ENCODE results near the gene MIA3. TPM values are rescaled to one million over a fixed set of nuclear protein-coding genes. Genes with fewer than 3 reads are reported as not detected.

The MIA3 gene
- total and polyA plus RNA-seq, 9 of the 15 experiments (the other 6 are each of a cell fraction or from before 2014, with no cell fraction given) = 21.6 to 89.4 (median 40.8) TPM

- peak; percentile 72 for TF ChIP-seq MYC (IDR thresholded peaks at IDR 0.05; ENCODE audit: low read depth, low read length)
- TF ChIP-seq MYC (CRISPR knock-in tag; IDR thresholded peaks at IDR 0.05; ENCODE audit: borderline replicate concordance, low read depth) = no peak
- TF ChIP-seq ATF1 (CRISPR knock-in tag; IDR thresholded peaks at IDR 0.05) = no peak
- peak; percentile 55 for TF ChIP-seq ATF1 (tag; IDR thresholded peaks at IDR 0.05)
- TF ChIP-seq CHD1 (IDR thresholded peaks at IDR 0.05; ENCODE audit: low read length) = peak; percentile 40
- peak; percentile 36; the same call in 1 of the 2 replicates for TF ChIP-seq ZBTB17 (CRISPR knock-in tag; IDR thresholded peaks at IDR 0.05)
- 0 out of 2 replicates have a peak, but pooled peaks have one; percentile 6 for TF ChIP-seq STAG1 (CRISPR knock-in tag; IDR thresholded peaks at IDR 0.05; ENCODE audit: borderline replicate concordance)
- TF ChIP-seq E2F6 (IDR thresholded peaks at IDR 0.05; ENCODE audit: borderline replicate concordance in 1 of 2, extremely low read depth in 1 of 2, insufficient read depth in 1 of 2, insufficient read length in 1 of 2, low read depth in 1 of 2, low read length in 1 of 2, poor library complexity in 1 of 2, severe bottlenecking in 1 of 2) = no peak
- 0 out of 2 replicates have a peak, but pooled peaks have one; percentile 49 for TF ChIP-seq ILF3 (IDR thresholded peaks at IDR 0.05; ENCODE audit: borderline replicate concordance)
- no peak for TF ChIP-seq ETV6 (IDR thresholded peaks at IDR 0.05; ENCODE audit: borderline replicate concordance in 1 of 2, low read depth in 2 of 2, low read length in 1 of 2)
- TF ChIP-seq ETV6 (CRISPR knock-in tag; IDR thresholded peaks at IDR 0.05; ENCODE audit: borderline replicate concordance) = 0 out of 2 replicates have a peak, but pooled peaks have one; percentile 20
- 0 out of 2 replicates have a peak, but pooled peaks have one; percentile 53 for TF ChIP-seq ZNF76 (CRISPR knock-in tag; IDR thresholded peaks at IDR 0.05; ENCODE audit: borderline replicate concordance)
- peak; percentile 87 for TF ChIP-seq POLR2AphosphoS5 (IDR thresholded peaks at IDR 0.05; ENCODE audit: control insufficient read depth, insufficient read depth, low read depth, low read length)
- peak; percentile 72 for TF ChIP-seq ZBTB7A (IDR thresholded peaks at IDR 0.05; ENCODE audit: borderline replicate concordance, control insufficient read depth, low read depth, low read length)
- TF ChIP-seq THAP12 (CRISPR knock-in tag; IDR thresholded peaks at IDR 0.05) = peak; percentile 80
- 0 out of 2 replicates have a peak, but pooled peaks have one; percentile 16 for TF ChIP-seq NR3C1 (CRISPR knock-in tag; IDR thresholded peaks at IDR 0.05)
- TF ChIP-seq POLR2A (conservative IDR thresholded peaks at IDR 0.05) = peak; percentile 84
- peak; percentile 32 for TF ChIP-seq SMAD1 (IDR thresholded peaks at IDR 0.05; ENCODE audit: low read depth, low read length, partially characterized antibody)
- peak; percentile 24 for TF ChIP-seq CCNT2 (IDR thresholded peaks at IDR 0.05; ENCODE audit: borderline replicate concordance, extremely low read depth, insufficient read length, low read depth, low read length)
- TF ChIP-seq SIN3A (IDR thresholded peaks at IDR 0.05; ENCODE audit: borderline replicate concordance in 2 of 2, control insufficient read depth in 1 of 2, low read depth in 2 of 2, low read length in 2 of 2) = peak; percentile 61 to 70; a peak in 2 of 4 replicates
- peak; percentile 87 to 96 (median 94) for TF ChIP-seq YY1 (IDR thresholded peaks at IDR 0.05; ENCODE audit: borderline replicate concordance in 1 of 3, control insufficient read depth in 1 of 3, extremely low read depth in 1 of 3, insufficient read depth in 3 of 3, insufficient read length in 1 of 3, insufficient replicate concordance in 2 of 3, low read depth in 1 of 3, low read length in 2 of 3)
- peak; percentile 83 for TF ChIP-seq GATAD2B (IDR thresholded peaks at IDR 0.05; ENCODE audit: borderline replicate concordance)
These were observed at the start of gene MIA3 (continued) for GRCh38 chr1:222618001-222618879.
